C4-2B (cell line): ENCODE data around the gene EXOC3L1.

Experiments
- ZFX ChIP-seq: fragments of 450-650 bp; IDR thresholded peaks from 2 replicates; pipeline ENCODE4 v1.6.1; 2017
- TF ChIP-seq, protein P1 (sequence below): fragments of 450-650 bp; conservative IDR thresholded peaks from 2 replicates; pipeline ENCODE4 v1.5.1; 2017; ENCODE audit warnings: mild to moderate bottlenecking

DNA sequence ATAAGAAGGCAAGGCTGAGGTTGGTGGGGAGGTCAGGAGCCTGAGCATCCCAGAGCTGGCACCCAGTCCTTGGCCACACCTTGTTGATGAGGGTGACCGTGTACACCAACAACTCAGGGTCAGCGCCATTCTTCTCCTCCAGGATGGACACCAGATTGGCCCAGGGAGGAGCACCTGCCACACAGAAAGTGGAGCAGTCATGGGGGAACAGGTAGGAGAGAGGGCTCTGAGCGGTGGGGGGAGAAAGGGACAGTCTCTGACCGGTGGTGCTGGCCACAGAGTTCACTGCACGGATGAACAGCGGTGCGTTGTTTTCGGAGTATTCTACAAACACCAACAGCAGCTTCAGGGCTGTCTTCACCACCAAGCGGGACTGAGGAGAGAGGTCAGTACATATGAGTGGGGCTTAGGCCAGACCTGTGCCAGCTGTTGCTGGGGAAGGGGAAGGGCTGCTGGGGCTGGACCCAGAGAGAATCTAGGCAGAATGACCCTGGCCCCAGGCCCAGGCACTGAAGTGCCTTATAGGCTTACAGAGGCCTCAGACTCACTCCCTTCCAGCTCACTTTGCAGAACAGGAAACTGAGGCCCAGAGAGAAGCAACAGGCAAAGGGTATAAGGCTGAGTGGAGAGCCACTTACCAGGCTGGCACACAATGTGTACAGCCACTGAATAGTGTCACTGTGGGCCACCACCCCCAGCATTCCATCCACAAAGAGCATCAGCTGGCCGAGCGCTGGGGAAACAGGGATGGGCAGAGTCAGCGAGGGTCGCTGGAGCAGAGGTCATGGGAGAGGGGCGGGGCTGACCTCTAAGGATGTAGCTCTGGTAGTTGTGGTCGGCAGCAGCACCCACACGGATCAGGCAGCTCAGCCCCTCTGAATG, 47.7 kb upstream of the EXOC3L1 start:
- TF ChIP-seq, protein P1, sequence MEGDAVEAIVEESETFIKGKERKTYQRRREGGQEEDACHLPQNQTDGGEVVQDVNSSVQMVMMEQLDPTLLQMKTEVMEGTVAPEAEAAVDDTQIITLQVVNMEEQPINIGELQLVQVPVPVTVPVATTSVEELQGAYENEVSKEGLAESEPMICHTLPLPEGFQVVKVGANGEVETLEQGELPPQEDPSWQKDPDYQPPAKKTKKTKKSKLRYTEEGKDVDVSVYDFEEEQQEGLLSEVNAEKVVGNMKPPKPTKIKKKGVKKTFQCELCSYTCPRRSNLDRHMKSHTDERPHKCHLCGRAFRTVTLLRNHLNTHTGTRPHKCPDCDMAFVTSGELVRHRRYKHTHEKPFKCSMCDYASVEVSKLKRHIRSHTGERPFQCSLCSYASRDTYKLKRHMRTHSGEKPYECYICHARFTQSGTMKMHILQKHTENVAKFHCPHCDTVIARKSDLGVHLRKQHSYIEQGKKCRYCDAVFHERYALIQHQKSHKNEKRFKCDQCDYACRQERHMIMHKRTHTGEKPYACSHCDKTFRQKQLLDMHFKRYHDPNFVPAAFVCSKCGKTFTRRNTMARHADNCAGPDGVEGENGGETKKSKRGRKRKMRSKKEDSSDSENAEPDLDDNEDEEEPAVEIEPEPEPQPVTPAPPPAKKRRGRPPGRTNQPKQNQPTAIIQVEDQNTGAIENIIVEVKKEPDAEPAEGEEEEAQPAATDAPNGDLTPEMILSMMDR: no peak
- TF ChIP-seq ZFX: no peak
